IgD-negative memory B cell (primary cell): ENCODE results near the gene ST14. TPM values are rescaled to one million over a fixed set of nuclear protein-coding genes. Genes with fewer than 3 reads are reported as not detected.

Source experiments
- H3K27ac Mint-ChIP-seq, 3 donors: one replicate each; pipeline ENCODE4 v1.8.0; 2020 to 2022; ENCODE audit warnings: mild to moderate bottlenecking in 3 of 3, mixed read lengths in 3 of 3, moderate library complexity in 1 of 3
- H3K27me3 Mint-ChIP-seq: one replicate; pipeline ENCODE4 v1.8.0; 2021; ENCODE audit warnings: mixed read lengths
- H3K36me3 Mint-ChIP-seq: one replicate; pipeline ENCODE4 v1.8.0; 2020; ENCODE audit warnings: mild to moderate bottlenecking, mixed read lengths
- H3K4me1 Mint-ChIP-seq, 3 donors: one replicate each; pipeline ENCODE4 v1.8.0; 2020 to 2022; ENCODE audit warnings: mixed read lengths in 3 of 3, mild to moderate bottlenecking in 1 of 3
- H3K4me3 Mint-ChIP-seq, 4 donors: one replicate each; pipeline ENCODE4 v1.8.0; 2020 to 2022; ENCODE audit warnings: mild to moderate bottlenecking in 4 of 4, mixed read lengths in 4 of 4, moderate library complexity in 3 of 4
- H3K9me3 Mint-ChIP-seq, 3 donors: one replicate each; pipeline ENCODE4 v1.8.0; 2020 to 2021; ENCODE audit warnings: mixed read lengths in 3 of 3, mild to moderate bottlenecking in 1 of 3
- polyA plus RNA-seq: library from polyadenylated mRNA; unstranded; fragments of 300-500 nt; fragmentation: Illumina TruSeq; gene quantifications from one replicate; pipeline ENCODE4 v1.2.3, GENCODE V29; 2021

The ST14 gene
- polyA plus RNA-seq, 1 donor from 2014 or later = 94.1 TPM

DNA sequence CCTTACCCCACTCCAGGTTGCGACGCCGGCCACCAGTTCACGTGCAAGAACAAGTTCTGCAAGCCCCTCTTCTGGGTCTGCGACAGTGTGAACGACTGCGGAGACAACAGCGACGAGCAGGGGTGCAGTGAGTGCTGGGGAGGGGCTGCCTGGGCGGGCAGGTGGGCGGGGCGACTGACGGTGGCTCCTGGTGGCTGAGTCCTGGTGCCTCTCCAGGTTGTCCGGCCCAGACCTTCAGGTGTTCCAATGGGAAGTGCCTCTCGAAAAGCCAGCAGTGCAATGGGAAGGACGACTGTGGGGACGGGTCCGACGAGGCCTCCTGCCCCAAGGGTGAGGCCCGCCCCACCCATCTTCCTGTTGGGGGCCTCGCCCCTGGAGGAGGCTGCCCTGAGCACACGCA lies 38.7 kb downstream of the ST14 start:
- peak overlapping the region in 1 of 3 donors; percentile 35 for H3K27ac Mint-ChIP-seq
- H3K9me3 Mint-ChIP-seq = no peaks in the 10 kb centered on the region
- peaks cover 10% of the 10 kb centered on the region for H3K36me3 Mint-ChIP-seq
- H3K27me3 Mint-ChIP-seq = no peaks in the 10 kb centered on the region
- H3K4me1 Mint-ChIP-seq = peaks cover 0 to 13% (median 11%) of the 10 kb centered on the region in 3 donors
- no peak overlapping the region for H3K4me3 Mint-ChIP-seq

DNA sequence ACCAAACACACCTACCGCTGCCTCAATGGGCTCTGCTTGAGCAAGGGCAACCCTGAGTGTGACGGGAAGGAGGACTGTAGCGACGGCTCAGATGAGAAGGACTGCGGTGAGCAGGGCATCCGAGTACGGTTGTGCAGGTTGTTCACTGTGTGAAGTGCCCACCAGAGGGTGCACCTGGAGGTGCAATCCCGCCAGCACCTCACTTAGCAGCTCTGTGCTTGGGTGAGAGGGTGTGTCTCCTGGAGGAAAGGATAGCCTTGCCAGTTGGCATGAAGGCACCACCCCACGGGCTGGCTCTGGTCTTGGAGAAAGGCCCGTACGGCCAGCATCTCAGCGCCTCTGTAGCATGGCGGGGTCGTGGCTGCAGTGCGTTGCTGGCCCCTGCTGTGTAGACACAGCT lies 39.4 kb downstream of the ST14 start:
- Mint-ChIP-seq H3K4me1 (peaks cover 0 to 14% (median 13%) of the 10 kb centered on the region in 3 donors), H3K36me3 (peaks cover 11% of the 10 kb centered on the region), H3K27ac (peak overlapping the region in 1 of 3 donors; percentile 35), H3K27me3 (no peaks in the 10 kb centered on the region), H3K9me3 (no peaks in the 10 kb centered on the region), H3K4me3 (no peak overlapping the region)

DNA sequence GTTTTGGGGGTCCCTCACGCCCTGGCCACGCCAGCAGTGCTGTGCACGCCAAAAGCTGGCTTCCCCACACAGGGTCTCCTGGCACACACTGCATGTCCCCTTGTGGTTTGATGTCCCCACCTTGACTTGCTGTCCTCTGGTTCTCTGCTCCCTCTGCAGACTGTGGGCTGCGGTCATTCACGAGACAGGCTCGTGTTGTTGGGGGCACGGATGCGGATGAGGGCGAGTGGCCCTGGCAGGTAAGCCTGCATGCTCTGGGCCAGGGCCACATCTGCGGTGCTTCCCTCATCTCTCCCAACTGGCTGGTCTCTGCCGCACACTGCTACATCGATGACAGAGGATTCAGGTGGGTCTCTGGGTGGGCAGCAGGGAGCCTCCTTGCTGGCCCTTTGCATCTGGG lies 40.2 kb downstream of the ST14 start:
- Mint-ChIP-seq H3K9me3 (no peaks in the 10 kb centered on the region), H3K27ac (no peak overlapping the region)

DNA sequence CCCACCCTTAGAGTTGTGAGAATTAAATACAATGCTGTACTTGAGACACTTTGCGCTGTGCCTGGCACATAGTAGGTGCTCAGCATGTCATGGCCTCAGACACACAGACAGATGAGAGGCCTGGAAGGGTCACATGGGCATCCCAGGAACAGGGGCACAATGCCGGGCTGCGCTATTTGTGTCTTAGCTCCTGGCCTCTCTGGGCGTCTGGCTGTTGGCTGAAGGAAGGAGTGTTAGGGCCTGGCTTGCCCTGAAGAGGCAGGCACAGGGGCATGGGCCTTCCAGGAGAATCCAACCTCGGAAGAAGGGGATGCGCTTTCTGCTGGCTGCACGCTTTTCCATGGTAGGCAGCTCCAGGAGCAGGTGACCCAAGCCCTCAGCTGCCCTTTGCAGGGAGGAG lies 41.4 kb downstream of the ST14 start:
- peaks cover 0 to 15% (median 13%) of the 10 kb centered on the region in 3 donors for H3K4me1 Mint-ChIP-seq
- H3K4me3 Mint-ChIP-seq = no peak overlapping the region
- no peaks in the 10 kb centered on the region for H3K9me3 Mint-ChIP-seq
- no peaks in the 10 kb centered on the region for H3K27me3 Mint-ChIP-seq
- peak overlapping the region in 1 of 3 donors; percentile 70 for H3K27ac Mint-ChIP-seq
- peaks cover 14% of the 10 kb centered on the region for H3K36me3 Mint-ChIP-seq

More for the DNA sequence above, 40.2 kb downstream of the ST14 start:
- peaks cover 11% of the 10 kb centered on the region for H3K36me3 Mint-ChIP-seq
- no peaks in the 10 kb centered on the region for H3K27me3 Mint-ChIP-seq
- H3K4me1 Mint-ChIP-seq = peaks cover 0 to 14% (median 13%) of the 10 kb centered on the region in 3 donors
- H3K4me3 Mint-ChIP-seq = no peak overlapping the region

DNA sequence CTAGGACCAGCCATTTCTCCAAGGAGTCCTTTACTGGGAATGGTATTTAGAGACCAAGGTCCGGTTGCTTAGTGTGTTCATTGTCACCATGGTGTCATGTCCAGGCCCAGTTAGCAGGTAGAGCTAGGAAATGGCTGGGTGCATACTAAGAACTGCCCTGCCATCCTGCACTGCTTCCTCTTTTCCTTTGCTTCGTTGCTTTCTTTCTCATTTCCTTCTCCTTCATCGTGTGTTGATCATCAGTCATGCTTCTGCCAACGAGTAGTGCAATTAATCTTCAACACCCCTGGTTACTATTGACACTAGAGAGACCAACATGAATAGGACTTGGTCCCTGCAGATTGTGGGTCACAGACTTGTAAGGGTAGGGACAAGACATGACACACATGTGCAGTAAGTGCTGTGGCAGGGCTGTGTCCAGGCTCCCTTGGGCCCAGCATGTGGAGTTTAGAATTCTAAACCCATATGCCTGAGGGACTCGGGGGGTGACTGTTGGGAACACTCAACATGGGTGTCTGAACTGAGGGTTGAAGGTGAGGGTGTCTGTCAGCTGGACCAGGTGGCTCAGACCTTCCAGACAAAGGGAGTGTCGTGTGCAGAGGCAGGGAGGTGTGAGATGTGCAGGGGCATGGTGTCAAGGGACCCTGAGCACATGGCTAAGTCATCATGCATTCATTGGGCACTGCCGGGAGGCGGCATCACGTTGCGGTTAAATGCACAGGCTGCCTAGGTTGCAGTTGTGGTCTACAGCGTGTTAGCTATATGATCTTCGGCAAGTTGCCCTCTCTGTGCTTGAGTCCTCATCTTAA lies 42.6 kb downstream of the ST14 start:
- Mint-ChIP-seq H3K4me3 (peak overlapping the region in 1 of 4 donors; percentile 52), H3K27ac (peak overlapping the region; percentile 0 to 27 (median 1)), H3K36me3 (peaks cover 16% of the 10 kb centered on the region), H3K9me3 (no peaks in the 10 kb centered on the region), H3K4me1 (peaks cover 0 to 16% (median 13%) of the 10 kb centered on the region in 3 donors), H3K27me3 (no peaks in the 10 kb centered on the region)

DNA sequence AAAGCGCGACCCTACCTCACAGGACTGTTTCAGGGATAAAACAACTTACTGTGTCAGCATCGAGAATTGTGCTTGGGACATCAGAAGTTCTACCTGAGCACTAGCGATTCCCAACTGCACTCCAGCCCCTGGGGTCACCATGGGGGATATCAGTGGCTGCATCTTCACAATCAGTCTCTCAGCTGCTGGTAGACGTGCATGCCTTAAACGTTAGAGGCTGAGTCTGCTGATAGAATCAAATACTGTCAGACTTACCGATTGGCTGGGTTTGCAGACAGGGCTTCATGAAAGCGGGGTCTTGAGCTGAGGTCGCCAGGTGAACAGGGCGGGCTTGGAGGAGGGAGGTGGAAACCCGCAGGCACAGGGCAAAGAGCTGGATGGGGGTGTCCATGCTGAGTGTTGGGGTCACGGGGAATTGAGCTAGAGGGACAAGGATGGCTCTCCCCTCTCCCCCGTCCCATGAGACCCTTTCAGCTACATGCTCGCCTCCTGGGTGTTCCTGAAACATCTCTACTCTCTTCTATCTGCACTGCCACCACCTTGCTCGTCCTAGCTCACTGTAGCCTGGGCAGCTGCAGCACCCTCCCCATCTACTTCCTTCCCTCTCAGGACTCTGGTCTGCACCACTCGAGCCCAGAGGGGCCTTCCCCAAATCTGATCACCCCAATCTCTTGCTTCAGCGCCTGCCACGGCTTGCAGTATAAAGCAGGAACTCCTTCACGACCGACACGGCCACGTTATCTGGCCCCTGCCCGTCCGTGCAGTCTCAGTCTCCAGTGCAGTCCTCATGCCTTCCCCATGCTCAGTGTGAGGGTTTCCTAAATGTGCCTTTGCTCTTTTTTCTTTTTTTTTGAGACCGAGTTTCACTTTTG lies 43.5 kb downstream of the ST14 start:
- Mint-ChIP-seq H3K36me3 (peaks cover 16% of the 10 kb centered on the region), H3K27ac (peak overlapping the region in 2 of 3 donors; percentile 1 to 84), H3K9me3 (no peaks in the 10 kb centered on the region), H3K4me1 (peaks cover 0 to 16% (median 13%) of the 10 kb centered on the region in 3 donors), H3K4me3 (peak overlapping the region in 2 of 4 donors; percentile 30 to 68), H3K27me3 (no peaks in the 10 kb centered on the region)

DNA sequence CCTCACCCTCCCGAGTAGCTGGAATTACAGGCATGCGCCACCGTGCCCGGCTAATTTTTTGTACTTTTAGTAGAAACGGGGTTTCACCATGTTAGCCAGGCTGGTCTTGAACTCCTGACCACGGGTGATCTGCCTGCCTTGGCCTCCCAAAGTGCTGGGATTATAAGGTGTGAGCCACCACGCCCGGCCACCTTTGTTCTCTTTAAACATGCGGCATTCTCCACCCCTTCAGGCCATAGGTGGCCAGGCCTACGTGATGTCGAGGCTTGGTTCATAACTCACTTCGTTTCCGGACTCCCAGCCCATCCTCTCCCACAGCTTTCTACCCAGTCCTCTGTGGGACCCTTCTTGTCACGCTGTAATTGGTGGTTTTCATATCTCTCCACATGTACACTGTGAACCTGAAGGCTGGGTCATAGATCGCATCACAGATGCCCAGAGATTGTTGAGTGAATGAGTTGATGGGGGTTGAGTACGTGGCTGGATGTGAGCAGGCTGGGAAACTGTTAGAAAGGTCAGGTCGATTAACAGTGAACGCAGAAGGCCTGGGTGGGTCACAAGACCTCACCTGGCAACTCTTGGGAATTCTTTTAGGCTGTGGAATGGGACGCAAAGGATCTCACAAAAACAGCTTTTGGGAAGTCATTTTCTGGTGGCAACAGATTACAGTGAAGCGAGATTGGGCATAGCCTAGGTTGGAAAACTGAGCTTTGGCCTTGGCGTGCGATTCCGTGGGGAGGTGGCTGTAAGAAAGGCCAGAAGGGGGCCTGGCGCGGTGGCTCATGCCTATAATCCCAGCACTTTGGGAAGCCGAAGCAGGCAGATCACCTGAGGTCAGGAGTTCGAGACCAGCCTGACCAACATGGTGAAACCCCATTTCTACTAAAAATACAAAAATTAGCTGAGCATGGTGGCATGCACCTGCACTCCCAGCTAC lies 44.5 kb downstream of the ST14 start:
- Mint-ChIP-seq H3K27ac (peak overlapping the region in 1 of 3 donors; percentile 84), H3K4me1 (peaks cover 0 to 16% (median 13%) of the 10 kb centered on the region in 3 donors), H3K36me3 (peaks cover 16% of the 10 kb centered on the region), H3K4me3 (no peak overlapping the region), H3K9me3 (no peaks in the 10 kb centered on the region), H3K27me3 (no peaks in the 10 kb centered on the region)

DNA sequence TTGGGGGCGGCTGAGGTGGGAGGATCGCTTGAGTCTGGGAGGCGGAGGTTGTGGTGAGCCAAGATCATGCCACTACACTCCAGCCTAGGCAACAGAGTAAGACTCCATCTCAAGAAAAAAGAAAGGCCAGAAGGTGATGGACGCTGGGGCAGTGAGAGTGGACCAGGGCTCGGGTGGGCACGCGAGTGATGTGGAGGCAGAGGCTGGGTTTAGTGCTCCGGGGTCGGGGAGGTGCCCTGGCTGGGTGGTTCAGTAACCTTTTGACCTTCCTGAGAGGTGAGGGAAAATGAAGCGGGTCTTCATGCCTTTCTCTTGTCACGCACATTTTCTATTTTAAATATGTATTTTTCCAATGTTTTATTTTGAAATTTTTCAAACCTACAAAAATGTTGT lies 45.1 kb downstream of the ST14 start:
- Mint-ChIP-seq H3K27me3 (no peaks in the 10 kb centered on the region), H3K36me3 (peaks cover 16% of the 10 kb centered on the region), H3K4me3 (peak overlapping the region in 1 of 4 donors; percentile 58), H3K4me1 (peaks cover 0 to 16% (median 13%) of the 10 kb centered on the region in 3 donors), H3K27ac (peak overlapping the region in 1 of 3 donors; percentile 65), H3K9me3 (no peaks in the 10 kb centered on the region)

DNA sequence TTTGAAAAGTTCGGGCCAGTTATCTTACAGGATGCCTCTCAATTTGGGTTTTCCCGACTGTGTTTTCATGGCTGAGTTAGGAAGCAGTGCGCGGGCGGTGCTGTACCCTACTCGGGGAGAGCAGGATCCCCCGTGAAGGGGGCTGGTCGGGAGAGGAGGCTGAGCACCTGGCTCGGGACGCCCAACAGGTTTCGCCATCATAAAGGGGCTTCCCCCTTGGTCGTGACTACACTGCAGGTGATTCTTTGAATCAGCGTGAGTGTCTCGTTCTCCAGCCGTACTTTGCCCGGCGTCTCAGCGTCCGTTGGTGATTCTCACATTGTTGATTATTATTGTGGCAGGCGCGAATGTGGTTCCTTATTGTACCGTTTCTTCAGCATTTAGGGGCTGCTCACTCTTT lies 46.6 kb downstream of the ST14 start:
- Mint-ChIP-seq H3K27me3 (no peaks in the 10 kb centered on the region), H3K4me3 (no peak overlapping the region), H3K4me1 (peaks cover 0 to 17% (median 13%) of the 10 kb centered on the region in 3 donors), H3K36me3 (peaks cover 12% of the 10 kb centered on the region), H3K9me3 (no peaks in the 10 kb centered on the region), H3K27ac (no peak overlapping the region)

DNA sequence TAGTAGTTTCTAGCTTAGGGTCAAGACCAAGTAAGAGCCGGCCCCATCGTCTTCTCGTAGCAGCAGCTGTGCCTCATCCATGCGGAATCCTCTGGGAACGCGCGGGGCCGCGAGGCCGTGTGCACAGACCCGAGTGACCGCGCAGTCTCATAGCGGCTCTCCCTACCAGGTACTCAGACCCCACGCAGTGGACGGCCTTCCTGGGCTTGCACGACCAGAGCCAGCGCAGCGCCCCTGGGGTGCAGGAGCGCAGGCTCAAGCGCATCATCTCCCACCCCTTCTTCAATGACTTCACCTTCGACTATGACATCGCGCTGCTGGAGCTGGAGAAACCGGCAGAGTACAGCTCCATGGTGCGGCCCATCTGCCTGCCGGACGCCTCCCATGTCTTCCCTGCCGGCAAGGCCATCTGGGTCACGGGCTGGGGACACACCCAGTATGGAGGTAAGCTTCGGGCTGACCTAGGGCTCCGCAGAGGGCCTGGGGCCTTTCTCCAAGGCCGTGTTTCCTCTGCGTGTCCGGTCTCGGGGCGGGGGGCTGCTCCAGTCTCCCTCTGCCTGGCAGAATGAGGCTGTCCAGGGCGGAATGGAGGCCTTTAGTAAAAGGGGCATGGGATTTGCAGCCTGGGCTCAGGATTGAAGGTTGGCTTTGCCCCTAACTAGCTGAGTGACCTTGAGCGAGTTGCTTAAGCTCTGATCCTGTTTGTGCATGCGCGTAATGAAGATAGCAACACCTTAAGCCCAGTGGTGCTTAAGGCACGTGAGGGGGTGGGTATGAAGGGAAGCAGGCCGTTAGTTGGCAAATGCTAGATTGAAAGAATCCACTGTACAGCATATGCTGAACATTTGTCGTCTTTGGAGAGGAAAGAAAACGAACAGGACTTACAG lies 48.9 kb downstream of the ST14 start:
- no peaks in the 10 kb centered on the region for H3K9me3 Mint-ChIP-seq
- no peaks in the 10 kb centered on the region for H3K27me3 Mint-ChIP-seq
- H3K4me3 Mint-ChIP-seq = no peak overlapping the region
- H3K27ac Mint-ChIP-seq = peak overlapping the region in 1 of 3 donors; percentile 78
- H3K36me3 Mint-ChIP-seq = peaks cover 9% of the 10 kb centered on the region
- peaks cover 0 to 7% (median 5%) of the 10 kb centered on the region in 3 donors for H3K4me1 Mint-ChIP-seq

DNA sequence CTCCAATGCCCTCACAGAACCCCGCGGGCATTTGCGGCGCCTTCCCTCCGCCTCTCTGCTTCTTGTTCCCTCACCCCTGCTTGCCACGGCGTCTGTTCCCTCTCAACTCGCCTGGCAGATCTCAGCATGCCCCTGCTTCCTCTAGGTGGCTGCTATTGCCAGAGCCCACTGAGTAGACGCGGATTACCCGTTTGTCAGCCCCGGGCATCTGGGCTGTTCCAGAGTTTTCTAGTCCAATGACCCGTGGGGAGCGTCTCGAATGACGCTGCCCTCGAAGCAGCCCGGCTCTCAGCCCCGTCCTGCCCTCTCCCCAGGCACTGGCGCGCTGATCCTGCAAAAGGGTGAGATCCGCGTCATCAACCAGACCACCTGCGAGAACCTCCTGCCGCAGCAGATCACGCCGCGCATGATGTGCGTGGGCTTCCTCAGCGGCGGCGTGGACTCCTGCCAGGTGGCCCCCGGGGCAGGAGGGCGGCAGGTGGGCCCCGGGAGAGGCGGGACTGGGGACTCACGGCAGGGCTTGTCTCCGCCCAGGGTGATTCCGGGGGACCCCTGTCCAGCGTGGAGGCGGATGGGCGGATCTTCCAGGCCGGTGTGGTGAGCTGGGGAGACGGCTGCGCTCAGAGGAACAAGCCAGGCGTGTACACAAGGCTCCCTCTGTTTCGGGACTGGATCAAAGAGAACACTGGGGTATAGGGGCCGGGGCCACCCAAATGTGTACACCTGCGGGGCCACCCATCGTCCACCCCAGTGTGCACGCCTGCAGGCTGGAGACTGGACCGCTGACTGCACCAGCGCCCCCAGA lies 49.7 kb downstream of the ST14 start:
- no peaks in the 10 kb centered on the region for H3K27me3 Mint-ChIP-seq
- peak overlapping the region in 1 of 3 donors; percentile 78 for H3K27ac Mint-ChIP-seq
- no peaks in the 10 kb centered on the region for H3K9me3 Mint-ChIP-seq
- H3K4me1 Mint-ChIP-seq = peaks cover 0 to 7% (median 5%) of the 10 kb centered on the region in 3 donors
- peak overlapping the region in 1 of 4 donors; percentile 37 for H3K4me3 Mint-ChIP-seq
- H3K36me3 Mint-ChIP-seq = peaks cover 6% of the 10 kb centered on the region

DNA sequence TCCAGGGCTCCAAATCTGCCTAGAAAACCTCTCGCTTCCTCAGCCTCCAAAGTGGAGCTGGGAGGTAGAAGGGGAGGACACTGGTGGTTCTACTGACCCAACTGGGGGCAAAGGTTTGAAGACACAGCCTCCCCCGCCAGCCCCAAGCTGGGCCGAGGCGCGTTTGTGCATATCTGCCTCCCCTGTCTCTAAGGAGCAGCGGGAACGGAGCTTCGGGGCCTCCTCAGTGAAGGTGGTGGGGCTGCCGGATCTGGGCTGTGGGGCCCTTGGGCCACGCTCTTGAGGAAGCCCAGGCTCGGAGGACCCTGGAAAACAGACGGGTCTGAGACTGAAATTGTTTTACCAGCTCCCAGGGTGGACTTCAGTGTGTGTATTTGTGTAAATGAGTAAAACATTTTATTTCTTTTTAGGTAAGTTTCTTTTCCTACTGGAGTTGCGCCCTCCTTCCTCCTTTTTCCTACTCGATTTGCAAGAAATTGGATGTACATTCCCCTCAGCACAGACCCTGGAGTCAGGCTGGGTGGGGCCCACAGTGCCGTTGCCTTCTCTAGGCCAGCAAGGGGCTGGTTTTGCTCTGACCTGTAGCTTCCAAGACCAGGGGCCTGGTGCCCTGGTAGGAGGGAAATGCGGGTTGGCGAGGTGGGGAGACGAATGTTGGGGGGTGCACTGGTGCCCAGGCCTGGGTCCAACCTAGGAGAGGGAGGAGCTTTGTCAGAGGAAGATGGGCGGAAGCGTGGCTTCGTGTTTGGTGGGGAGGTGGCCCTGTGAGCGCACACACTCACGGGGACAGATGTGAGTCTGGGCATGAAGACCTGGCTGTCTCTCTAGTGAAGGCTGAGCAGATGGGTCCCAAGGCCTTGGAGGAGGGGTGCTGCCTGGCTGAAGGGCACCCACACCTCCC lies 50.6 kb downstream of the ST14 start:
- Mint-ChIP-seq H3K4me3 (no peak overlapping the region), H3K27ac (peak overlapping the region in 2 of 3 donors; percentile 47 to 88), H3K27me3 (no peaks in the 10 kb centered on the region), H3K4me1 (peaks cover 0 to 7% (median 5%) of the 10 kb centered on the region in 3 donors), H3K36me3 (peaks cover 6% of the 10 kb centered on the region), H3K9me3 (no peaks in the 10 kb centered on the region)
